ENCODE data around the gene PRDM5. TPM values are rescaled to one million over a fixed set of nuclear protein-coding genes. Genes with fewer than 3 reads are reported as not detected.

Gene PRDM5
- total and polyA plus RNA-seq, 9 of the 15 experiments (the other 6 are each of a cell fraction or from before 2014, with no cell fraction given) = not detected

- H3K9me3 ChIP-seq (replicated peaks; ENCODE audit: control insufficient read depth, insufficient read depth, low read depth, low read length) = no peaks in the 10 kb centered on the region
- no peaks in the 10 kb centered on the region for H3K27me3 ChIP-seq (ENCODE audit: control insufficient read depth in 2 of 2, insufficient read depth in 2 of 2, low read length in 2 of 2)
- no peaks in the 10 kb centered on the region for H3K9me1 ChIP-seq (ENCODE audit: control insufficient read depth, insufficient read depth, low read length)
- H3K36me3 ChIP-seq (ENCODE audit: control insufficient read depth, insufficient read depth, low read length) = no peaks in the 10 kb centered on the region
- H3K9ac ChIP-seq (ENCODE audit: insufficient read depth in 1 of 2, low read depth in 2 of 2, low read length in 2 of 2) = no peak overlapping the region
- no peak for TF ChIP-seq GTF3C2 (IDR thresholded peaks at IDR 0.05; ENCODE audit: borderline replicate concordance, extremely low read depth, insufficient read length)
- no peak for TF ChIP-seq BACH1 (tag; IDR thresholded peaks at IDR 0.05)
- no peak for TF ChIP-seq FOXA1 (IDR thresholded peaks at IDR 0.05; ENCODE audit: borderline replicate concordance)
- TF ChIP-seq SRSF7 (optimal IDR thresholded peaks at IDR 0.05; ENCODE audit: low read depth, low read length) = no peak
- no peak for TF ChIP-seq ZNF140 (CRISPR knock-in tag; IDR thresholded peaks at IDR 0.05)
- 0 out of 2 replicates have a peak, but pooled peaks have one; percentile 11 for TF ChIP-seq MAFG (tag; conservative IDR thresholded peaks at IDR 0.05)
- TF ChIP-seq TAF15 (IDR thresholded peaks at IDR 0.05; ENCODE audit: low read depth, low read length) = no peak
- no peak for ATAC-seq
- 0% methylated on average over 2 of the region's 2 CpGs for WGBS (ENCODE audit: insufficient coverage, low coverage, missing lambda C conversion rate)
- CTCF ChIA-PET (ENCODE audit: low intra/inter-chr PET ratio) = no interaction called here
- H3K4me3 ChIP-seq = no peak overlapping the region
- H3K27ac ChIP-seq (ENCODE audit: extremely low read depth, low read depth, low read length) = no peak overlapping the region
- no peaks in the 10 kb centered on the region for H4K20me1 ChIP-seq (replicated peaks; ENCODE audit: control insufficient read depth, insufficient read depth, low read length)
- no peak for FAIRE-seq
- in situ Hi-C loops (cut with MboI) = no loop called here
- no peak overlapping the region for H3K4me2 ChIP-seq (ENCODE audit: insufficient read depth, low read length)
- intact Hi-C loops (cut with micrococcal nuclease) = no loop called here
- H3K4me1 ChIP-seq (replicated peaks in 1 of 2; ENCODE audit: control insufficient read depth in 2 of 2, insufficient read depth in 2 of 2, low read length in 2 of 2) = no peaks in the 10 kb centered on the region
- H2AFZ ChIP-seq (ENCODE audit: low read depth, low read length) = no peak overlapping the region
- POLR2A ChIA-PET = no interaction called here
- no TSS peak for BruUV-seq (replicated peaks)
- DNase-seq (ENCODE audit: extremely low read depth in 1 of 4, low spot score in 3 of 4) = no peak
- no peaks in the 10 kb centered on the region for H3K79me2 ChIP-seq (ENCODE audit: control insufficient read depth, insufficient read depth, low read length)
Measured at GRCh38 chr4:120893314-120893713, 29.2 kb downstream of the PRDM5 start.
